OCI-LY3 (cell line): ENCODE data around the gene ELMO2.

Experiments
- CTCF ChIP-seq: fragments of 200-600, 300-600 bp; sonication (generic); IDR thresholded peaks from 2 replicates; pipeline ENCODE4 v1.5.1; 2014; ENCODE audit warnings: antibody characterized with exemption, low read length, low read depth
- EZH2phosphoT487 ChIP-seq: fragments of 200-600 bp; shearing (Covaris generic); IDR thresholded peaks from 2 replicates; pipeline ENCODE4 v1.6.1; 2018; ENCODE audit warnings: antibody characterized with exemption, mixed run types, low read depth

GRCh38 chr20:46368902-46369268 lies 37.5 kb downstream of the ELMO2 start:
- TF ChIP-seq EZH2phosphoT487 (no peak), CTCF (no peak)
